HepG2 (cell line): ENCODE measurements around the gene ARHGAP9. TPM values are rescaled to one million over a fixed set of nuclear protein-coding genes. Genes with fewer than 3 reads are reported as not detected.

Experiments used
- ATAC-seq: fragments of 200-7000 bp; cut with Tn5 transposase; 3 replicates; pipeline ENCODE4 v1.9.1; 2020; ENCODE audit warnings: mild to moderate bottlenecking, moderate library complexity
- BruUV-seq: library from RNA; stranded (reverse); fragments of 400-500 nt; replicated peaks from 2 replicates; lab custom pipeline; 2021; lab: Mats Ljungman, UMichigan
- CTCF ChIA-PET: fragments of 300-600 bp; formaldehyde crosslinking; extraction: SDS; loops from one replicate; lab custom pipeline; 2021; ENCODE audit warnings: low total read pairs, inconsistent platforms, low intra/inter-chr PET ratio; lab: Yijun Ruan, JAX
- POLR2A ChIA-PET: fragments of 350-600 bp; sonication (Branson Sonifier 250); formaldehyde crosslinking; loops from one replicate; lab custom pipeline; 2020; ENCODE audit warnings: antibody characterized with exemption, inconsistent platforms; lab: Yijun Ruan, JAX
- DNase-seq: peaks from one replicate; pipeline ENCODE4 v3.0.0-alpha.2; 2015; ENCODE audit warnings: low spot score
- FAIRE-seq: peaks from 3 replicates; lab custom pipeline; 2011; peaks lifted over from hg19 to GRCh38; lab: Jason Lieb, UNC
- H2AFZ ChIP-seq: one replicate; pipeline ENCODE4 v1.6.1; 2011; ENCODE audit warnings: low read length, inconsistent platforms
- H3K27ac ChIP-seq: fragments of 300-600 bp; 3 replicates; pipeline ENCODE4 v1.8.0; 2011; ENCODE audit warnings: mixed run types, mild to moderate bottlenecking, mixed read lengths, low read length, inconsistent platforms; ENCODE audit not compliant: insufficient read depth; ENCODE audit errors: extremely low read length
- H3K27me3 ChIP-seq, 2 experiments: fragments of 200-600 bp in 1 of 2; 2 replicates in 1 of 2; 3 replicates in 1 of 2; pipeline versions ENCODE4 v1.6.0 to v1.8.0; 2011; ENCODE audit warnings: low read length in 2 of 2, mild to moderate bottlenecking in 2 of 2, moderate library complexity in 2 of 2, inconsistent platforms in 1 of 2; ENCODE audit not compliant: insufficient read depth in 2 of 2, control insufficient read depth in 1 of 2
- H3K36me3 ChIP-seq, 2 experiments: fragments of 200-600 bp in 1 of 2; replicated peaks in 1 of 2; 2 replicates in 1 of 2; 3 replicates in 1 of 2; pipeline versions ENCODE4 v1.5.1 to v1.8.0; 2011; ENCODE audit warnings: low read length in 2 of 2, inconsistent platforms in 1 of 2; ENCODE audit not compliant: insufficient read depth in 2 of 2, control insufficient read depth in 1 of 2
- H3K4me1 ChIP-seq: 2 replicates; pipeline ENCODE4 v1.5.1; 2012; ENCODE audit warnings: low read length, inconsistent platforms; ENCODE audit not compliant: insufficient read depth
- H3K4me2 ChIP-seq: 2 replicates; pipeline ENCODE4 v1.6.0; 2011; ENCODE audit warnings: low read depth, low read length, inconsistent platforms
- H3K4me3 ChIP-seq, 3 experiments: fragments of 200-600 bp in 1 of 3; sonication (generic), shearing (Covaris generic) in 1 of 3; replicated peaks in 1 of 3; 2 replicates each; pipeline ENCODE4 v1.5.1; 2011 to 2016; ENCODE audit warnings: low read length in 3 of 3, inconsistent platforms in 2 of 3, low read depth in 2 of 3, mild to moderate bottlenecking in 2 of 3, control low read depth in 1 of 3, mixed read lengths in 1 of 3; ENCODE audit not compliant: insufficient read depth in 1 of 3
- H3K79me2 ChIP-seq: one replicate; pipeline ENCODE4 v1.6.1; 2011; ENCODE audit warnings: low read length, inconsistent platforms; ENCODE audit not compliant: insufficient read depth
- H3K9ac ChIP-seq: 2 replicates; pipeline ENCODE4 v1.6.0; 2011; ENCODE audit warnings: mild to moderate bottlenecking, low read depth, low read length, inconsistent platforms; ENCODE audit not compliant: insufficient read depth
- H3K9me3 ChIP-seq: 2 replicates; pipeline ENCODE4 v1.5.1; 2012; ENCODE audit warnings: mild to moderate bottlenecking, low read length
- H4K20me1 ChIP-seq: 2 replicates; pipeline ENCODE4 v1.6.0; 2011; ENCODE audit warnings: inconsistent platforms, mild to moderate bottlenecking, low read length, moderate library complexity; ENCODE audit not compliant: insufficient read depth
- HNF4A ChIP-seq: sonication (generic); formaldehyde crosslinking; IDR thresholded peaks from 2 replicates; pipeline ENCODE4 v1.4.0; 2020; ENCODE audit warnings: missing genetic modification reagents
- PATZ1 ChIP-seq: sonication (generic); formaldehyde crosslinking; IDR thresholded peaks from 2 replicates; pipeline ENCODE4 v1.4.0; 2020; ENCODE audit warnings: missing genetic modification reagents
- SKI ChIP-seq: fragments of 450-650 bp; IDR thresholded peaks from one replicate; pipeline ENCODE4 v1.6.1; 2018; ENCODE audit warnings: mild to moderate bottlenecking; ENCODE audit not compliant: partially characterized antibody
- WGBS: methylation state at CpG from one replicate; pipeline ENCODE4 v1.1.6; 2017; ENCODE audit warnings: low lambda C conversion rate; 5-methylcytosine and 5-hydroxymethylcytosine counted together
- in situ Hi-C: cut with HindIII; loops from 2 replicates; pipeline ENCODE4 v1.10.0; 2017; ENCODE audit warnings: low pct_unique_long_range_greater_than_20kb; ENCODE audit not compliant: extremely low pct_ligation_motif_present
- intact Hi-C: fragments of 100-400 bp; cut with micrococcal nuclease; formaldehyde crosslinking; loops from one replicate; pipeline ENCODE4 v1.10.0; 2022; ENCODE audit not compliant: unreplicated experiment
- polyA plus RNA-seq, 8 experiments: library from polyadenylated mRNA; depleted of rRNA in 3 of 8; stranded (reverse) in 7 of 8; unstranded in 1 of 8; fragments of >200 nt; fragmentation: Illumina TruSeq in 4 of 8; extraction: Trizol in 4 of 8; gene quantifications; 2 replicates each; pipeline versions ENCODE4 v1.2.1 to v1.2.3, GENCODE V29; 2011 to 2016; ENCODE audit warnings: low read depth in 4 of 8, missing spikeins in 1 of 8, mixed read lengths in 1 of 8; ENCODE audit not compliant: insufficient read depth in 1 of 8
- total RNA-seq, 5 experiments: library from RNA; depleted of rRNA; stranded (reverse); fragments of >200 nt; fragmentation: Illumina TruSeq; extraction: Trizol; gene quantifications; 2 replicates each; pipeline ENCODE4 v1.2.3, GENCODE V29; 2016; ENCODE audit warnings: low read depth in 1 of 5

The ARHGAP9 gene
- total and polyA plus RNA-seq, 2 of the 13 experiments (the other 11 are each of a cell fraction or from before 2014, with no cell fraction given), result 0.18 to 1.2 TPM

- in situ Hi-C loops, result no loop called here
Measured at GRCh38 chr12:57470286-57470969, 9.2 kb downstream of the ARHGAP9 start.

More at GRCh38 chr12:57470286-57470969, 9.2 kb downstream of the ARHGAP9 start:
- intact Hi-C loops, result no loop called here
- BruUV-seq, result no TSS peak
- Histone ChIP-seq H3K9me3 (no peaks in the 10 kb centered on the region), H3K4me3 (no peak overlapping the region), H3K36me3 (no peaks in the 10 kb centered on the region), H4K20me1 (no peaks in the 10 kb centered on the region), H3K79me2 (no peaks in the 10 kb centered on the region), H2AFZ (no peak overlapping the region), H3K9ac (no peak overlapping the region), H3K27ac (no peak overlapping the region), H3K27me3 (peaks cover 7 to 50% of the 10 kb centered on the region in 2 experiments), H3K4me2 (no peak overlapping the region), H3K4me1 (peaks cover 28% of the 10 kb centered on the region)
- FAIRE-seq, result no peak
- TF ChIP-seq SKI (no peak), PATZ1 (peak; percentile 48; the same call in 1 of the 2 replicates), HNF4A (CRISPR knock-in tag) (peak; percentile 29; the same call in 1 of the 2 replicates)
- POLR2A ChIA-PET, result no interaction called here
- 57% methylated on average over 13 of the region's 14 CpGs for WGBS
- peak; percentile 15; the same call in 2 of the 3 replicates for ATAC-seq
- CTCF ChIA-PET, result no interaction called here
- no peak for DNase-seq
